B cell (primary cell): ENCODE results near the gene MAPK4.

Source experiments
- CTCF ChIP-seq: fragments of 200-600 bp; IDR thresholded peaks from one replicate; pipeline ENCODE4 v1.8.0; 2022; ENCODE audit warnings: antibody characterized with exemption, mild to moderate bottlenecking
- EZH2 ChIP-seq: IDR thresholded peaks from 2 replicates; pipeline ENCODE4 v1.6.1; 2012; ENCODE audit warnings: borderline replicate concordance, low read depth, mild to moderate bottlenecking, moderate library complexity, low read length; ENCODE audit not compliant: insufficient read depth, poor library complexity, severe bottlenecking

DNA sequence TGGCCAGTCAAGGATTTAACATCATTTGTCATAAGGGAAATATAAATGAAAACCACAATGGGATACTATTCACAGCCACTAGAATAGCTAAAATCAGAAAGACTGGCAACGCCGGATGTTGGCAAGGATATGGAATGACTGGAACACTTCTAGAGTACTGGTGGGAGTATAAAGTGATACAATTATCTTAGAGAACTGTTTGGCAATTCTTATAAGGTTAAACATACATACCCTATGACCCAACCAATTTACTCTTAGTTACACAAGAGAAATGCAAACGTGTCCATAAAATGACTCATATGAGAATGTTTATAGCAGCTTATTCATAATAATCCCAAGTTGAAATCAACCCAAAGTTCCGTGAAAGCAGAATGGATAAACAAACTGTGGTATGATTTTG is 35.1 kb downstream of the MAPK4 start:
- TF ChIP-seq CTCF: no peak
- TF ChIP-seq EZH2: no peak
